Measurements from ENCODE around the gene PCED1A. TPM values are rescaled to one million over a fixed set of nuclear protein-coding genes. Genes with fewer than 3 reads are reported as not detected.
A peak's percentile ranks its signal among the peaks of the same experiment; 100 is the strongest.

PCED1A gene
- 53.2 and 59.1 TPM in 2 replicates for total RNA-seq

GRCh38 chr20:2840138-2840966 is at the start of gene PCED1A, which contains the start of gene VPS16:
Gene PCED1A (minus strand): TSS chr20:2840655. CDS start chr20:2839912, 743 bp downstream.
Gene VPS16 (plus strand): TSS chr20:2840745. CDS start chr20:2840775, 30 bp downstream.
- intact Hi-C loops (cut with micrococcal nuclease), result loop anchor here (1.0 to 10.0 kb wide), 6 partner anchors 33 to 366 kb away; partner anchors contain the start of genes CPXM1, EBF4, NOP56 and PTPRA
- Mint-ChIP-seq H3K27me3 (no peaks in the 10 kb centered on the region), H3K4me3 (peak within 1 kb of the TSS; percentile 86), H3K36me3 (ENCODE audit: low read depth) (peaks cover 12% of the 10 kb centered on the region), H3K9me3 (no peaks in the 10 kb centered on the region), H3K4me1 (peaks cover 28% of the 10 kb centered on the region), H3K27ac (peak within 1 kb of the TSS; percentile 82)
- TF ChIP-seq CTCF (IDR thresholded peaks at IDR 0.05), result no peak
- POLR2A ChIA-PET, result interaction anchor here (0.7 to 3.0 kb wide), 12 partner anchors 8 to 370 kb away, joined by 3 to 17 read pairs (median 4); partner anchors contain the start of genes NOP56, PTPRA and SNRPB
- ATAC-seq (ENCODE audit: low read depth), result peak; percentile 92
- CTCF ChIA-PET, result no interaction called here
- peak; percentile 96 for DNase-seq

- TF ChIP-seq CTCF (IDR thresholded peaks at IDR 0.05), result no peak
- peaks cover 18% of the 10 kb centered on the region for H3K36me3 Mint-ChIP-seq (ENCODE audit: low read depth)
- no peaks in the 10 kb centered on the region for H3K9me3 Mint-ChIP-seq
- ATAC-seq (ENCODE audit: low read depth) (no peak), DNase-seq (no peak)
- no peaks in the 10 kb centered on the region for H3K27me3 Mint-ChIP-seq
- H3K27ac Mint-ChIP-seq, result no peak overlapping the region
- peaks cover 53% of the 10 kb centered on the region for H3K4me1 Mint-ChIP-seq
- POLR2A ChIA-PET, result no interaction called here
- H3K4me3 Mint-ChIP-seq, result no peak overlapping the region
- CTCF ChIA-PET, result no interaction called here
- intact Hi-C loops (cut with micrococcal nuclease), result loop anchor here (2.0 kb wide), 1 partner anchor 15 kb away; no protein-coding TSS in a partner anchor
Observed at GRCh38 chr20:2889797-2890196, 49.3 kb upstream of the PCED1A start.

GRCh38 chr20:2889209-2889608 is 48.8 kb upstream of the PCED1A start:
- H3K4me3 Mint-ChIP-seq, result no peak overlapping the region
- intact Hi-C loops (cut with micrococcal nuclease), result loop anchor here (2.0 kb wide), 1 partner anchor 14 kb away; no protein-coding TSS in a partner anchor
- H3K27me3 Mint-ChIP-seq, result no peaks in the 10 kb centered on the region
- peaks cover 15% of the 10 kb centered on the region for H3K36me3 Mint-ChIP-seq (ENCODE audit: low read depth)
- ChIA-PET POLR2A (no interaction called here), CTCF (no interaction called here)
- TF ChIP-seq CTCF (IDR thresholded peaks at IDR 0.05), result no peak
- ATAC-seq (ENCODE audit: low read depth), result no peak
- H3K9me3 Mint-ChIP-seq, result no peaks in the 10 kb centered on the region
- no peak overlapping the region for H3K27ac Mint-ChIP-seq
- peaks cover 59% of the 10 kb centered on the region for H3K4me1 Mint-ChIP-seq
- no peak for DNase-seq

GRCh38 chr20:2888224-2888955 is 47.9 kb upstream of the PCED1A start:
- Mint-ChIP-seq H3K4me3 (no peak overlapping the region), H3K27me3 (no peaks in the 10 kb centered on the region), H3K27ac (no peak overlapping the region), H3K9me3 (no peaks in the 10 kb centered on the region), H3K36me3 (ENCODE audit: low read depth) (peaks cover 17% of the 10 kb centered on the region), H3K4me1 (peaks cover 65% of the 10 kb centered on the region)
- intact Hi-C loops (cut with micrococcal nuclease), result loop anchor here (2.0 kb wide), 1 partner anchor 14 kb away; no protein-coding TSS in a partner anchor
- DNase-seq (no peak), ATAC-seq (ENCODE audit: low read depth) (no peak)
- ChIA-PET CTCF (interaction anchor here (1.1 kb wide), 1 partner anchor 9 kb away, joined by 3 read pairs; no protein-coding TSS in a partner anchor), POLR2A (interaction anchor here (1.3 kb wide), 1 partner anchor 10 kb away, joined by 3 read pairs; no protein-coding TSS in a partner anchor)
- no peak for TF ChIP-seq CTCF (IDR thresholded peaks at IDR 0.05)
